GM21381 (cell line): Measurements from ENCODE around the gene LDB2.
"Not testable (repeated sequence)": the region's sequence is repeated elsewhere in the genome, so short reads cannot be mapped to it uniquely, and the experiment has no call there.

Source experiments
- ATAC-seq: cut with Tn5 transposase; IDR thresholded peaks from one replicate; pipeline ENCODE4 v1.9.1; 2021; ENCODE audit warnings: mild to moderate bottlenecking, moderate library complexity; ENCODE audit not compliant: unreplicated experiment

LDB2 gene

GRCh38 chr4:16573739-16574138 lies 324.7 kb downstream of the LDB2 start:
- ATAC-seq, result no peak

GRCh38 chr4:16573206-16573605 lies 325.2 kb downstream of the LDB2 start:
- ATAC-seq, result no peak

GRCh38 chr4:16572631-16573030 lies 325.8 kb downstream of the LDB2 start:
- ATAC-seq, result no peak

- no peak for ATAC-seq
Observed at GRCh38 chr4:16572161-16572560, 326.3 kb downstream of the LDB2 start.

- no peak for ATAC-seq
Observed at GRCh38 chr4:16569790-16570189, 328.7 kb downstream of the LDB2 start.

- not testable (repeated sequence) for ATAC-seq
Observed at GRCh38 chr4:16557316-16557715, 341.1 kb downstream of the LDB2 start.

- no peak for ATAC-seq
Observed at GRCh38 chr4:16555156-16555555, 343.3 kb downstream of the LDB2 start.

- ATAC-seq, result no peak
Observed at GRCh38 chr4:16550531-16550930, 347.9 kb downstream of the LDB2 start.

- no peak for ATAC-seq
Observed at GRCh38 chr4:16545656-16546055, 352.8 kb downstream of the LDB2 start.

GRCh38 chr4:16544869-16545268 lies 353.6 kb downstream of the LDB2 start:
- no peak for ATAC-seq

GRCh38 chr4:16544251-16544721 lies 354.2 kb downstream of the LDB2 start:
- ATAC-seq, result no peak

- no peak for ATAC-seq
Observed at GRCh38 chr4:16537926-16538325, 360.5 kb downstream of the LDB2 start.

- no peak for ATAC-seq
Observed at GRCh38 chr4:16532240-16532970, 366.0 kb downstream of the LDB2 start.

- ATAC-seq, result no peak
Observed at GRCh38 chr4:16530688-16531635, 367.5 kb downstream of the LDB2 start.

GRCh38 chr4:16524911-16525554 lies 373.4 kb downstream of the LDB2 start:
- ATAC-seq, result no peak

- ATAC-seq, result no peak
Observed at GRCh38 chr4:16524406-16524805, 374.0 kb downstream of the LDB2 start.

- ATAC-seq, result not testable (repeated sequence)
Observed at GRCh38 chr4:16523526-16523925, 374.9 kb downstream of the LDB2 start.

- no peak for ATAC-seq
Observed at GRCh38 chr4:16521156-16521915, 377.1 kb downstream of the LDB2 start.

- ATAC-seq, result no peak
Observed at GRCh38 chr4:16516796-16517439, 381.5 kb downstream of the LDB2 start.

- no peak for ATAC-seq
Observed at GRCh38 chr4:16513876-16514275, 384.6 kb downstream of the LDB2 start.
